Colon (tissue), 2 donors: ENCODE measurements around the gene TMEM145.
"Not testable (repeated sequence)": the region's sequence is repeated elsewhere in the genome, so short reads cannot be mapped to it uniquely, and the experiment has no call there.

ENCODE experiments used
- FAIRE-seq: peaks from 2 replicates; lab custom pipeline; 2012; peaks lifted over from hg19 to GRCh38; lab: Jason Lieb, UNC
- donor health status: control.
- donor health status: control.

TMEM145 gene

DNA sequence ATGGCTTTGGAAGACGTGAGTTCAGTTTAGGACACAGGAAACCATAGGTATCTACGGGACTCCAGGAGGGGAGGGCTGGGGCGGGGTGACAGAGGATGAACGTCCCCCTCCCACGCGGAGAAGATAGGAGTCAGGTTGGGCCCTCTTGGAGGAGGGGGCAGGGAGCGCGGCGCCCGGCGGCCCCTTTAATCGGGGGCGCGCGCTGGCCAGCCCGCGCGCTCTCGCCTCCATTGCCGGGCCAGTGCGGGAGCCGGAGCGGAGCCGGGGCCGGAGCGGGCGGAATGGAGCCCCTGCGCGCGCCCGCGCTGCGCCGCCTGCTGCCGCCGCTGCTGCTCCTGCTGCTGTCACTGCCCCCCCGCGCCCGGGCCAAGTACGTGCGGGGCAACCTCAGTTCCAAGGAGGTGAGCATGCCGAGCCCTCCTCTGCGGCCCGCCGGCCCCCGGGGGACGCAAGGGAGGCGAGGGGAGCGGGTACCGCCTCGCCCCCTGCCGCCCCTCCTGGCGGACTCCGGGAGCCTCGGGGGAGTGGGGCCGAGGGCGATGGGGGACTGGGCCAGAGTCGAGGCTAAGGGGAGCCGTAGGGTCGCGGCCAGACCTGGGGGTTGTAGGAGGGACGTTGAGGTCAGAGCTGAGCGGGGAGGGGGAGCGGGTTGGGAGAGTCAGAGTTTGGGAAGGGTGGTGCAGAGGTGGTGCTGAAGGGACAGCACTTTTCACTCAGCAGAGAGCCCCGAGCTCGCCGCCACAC lies at the start of gene TMEM145:
TSS of gene TMEM145 (plus strand) at position 214 of the 744 bp plus-strand sequence. CDS start at position 282, 68 bp downstream.
- no peak for FAIRE-seq

GRCh38 chr19:42266105-42266504 lies 47.0 kb upstream of the TMEM145 start:
- FAIRE-seq, result not testable (repeated sequence)

GRCh38 chr19:42266928-42267603 lies 46.0 kb upstream of the TMEM145 start:
- not testable (repeated sequence) for FAIRE-seq

- no peak for FAIRE-seq
These were observed 45.4 kb upstream of the TMEM145 start for GRCh38 chr19:42267644-42268141.

- peak; percentile 60 for FAIRE-seq
These were observed 44.9 kb upstream of the TMEM145 start for GRCh38 chr19:42268142-42268703.

DNA sequence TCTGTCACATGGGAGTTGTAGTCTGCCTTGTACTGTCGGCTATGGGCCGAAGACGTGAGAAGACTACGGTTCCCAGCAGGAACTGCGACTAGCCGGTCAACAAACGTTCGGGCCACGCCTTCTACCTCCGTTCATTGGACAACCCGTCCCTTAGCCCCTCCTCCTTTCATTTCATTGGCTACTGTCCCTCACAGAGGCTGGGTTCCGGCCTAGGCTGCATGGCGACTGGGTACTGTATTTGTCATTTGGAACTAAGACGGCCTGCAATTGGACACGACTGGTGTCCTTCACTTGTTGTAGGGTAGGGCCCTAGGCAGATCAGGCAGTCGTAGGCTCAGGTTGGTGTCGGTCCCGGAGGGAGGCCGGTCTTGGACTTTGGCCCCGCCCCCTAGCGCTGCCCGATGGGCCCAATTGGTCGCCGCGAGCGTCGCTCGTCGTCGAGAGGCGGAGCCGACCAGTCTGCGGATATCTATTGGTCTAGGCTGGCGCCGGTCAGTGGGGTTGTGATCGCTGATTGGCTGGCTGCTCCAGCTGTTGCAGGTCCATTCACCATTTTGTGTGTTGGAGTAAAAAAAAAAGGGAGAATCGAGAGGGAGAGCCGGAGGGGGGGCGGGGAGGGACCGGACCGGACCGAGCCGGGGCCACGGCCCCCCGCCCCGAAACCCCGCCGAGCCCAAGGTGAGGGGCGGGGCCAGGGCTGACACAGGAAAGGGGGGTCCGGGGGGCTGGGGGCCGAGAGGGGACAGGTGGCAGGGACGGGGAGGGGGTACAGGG lies 44.2 kb upstream of the TMEM145 start, which contains the start of gene CIC:
TSS of gene CIC (plus strand) at position 549 of the 774 bp plus-strand sequence. CDS start 2,532 bp downstream, outside the sequence.
- FAIRE-seq, result peak; percentile 94

DNA sequence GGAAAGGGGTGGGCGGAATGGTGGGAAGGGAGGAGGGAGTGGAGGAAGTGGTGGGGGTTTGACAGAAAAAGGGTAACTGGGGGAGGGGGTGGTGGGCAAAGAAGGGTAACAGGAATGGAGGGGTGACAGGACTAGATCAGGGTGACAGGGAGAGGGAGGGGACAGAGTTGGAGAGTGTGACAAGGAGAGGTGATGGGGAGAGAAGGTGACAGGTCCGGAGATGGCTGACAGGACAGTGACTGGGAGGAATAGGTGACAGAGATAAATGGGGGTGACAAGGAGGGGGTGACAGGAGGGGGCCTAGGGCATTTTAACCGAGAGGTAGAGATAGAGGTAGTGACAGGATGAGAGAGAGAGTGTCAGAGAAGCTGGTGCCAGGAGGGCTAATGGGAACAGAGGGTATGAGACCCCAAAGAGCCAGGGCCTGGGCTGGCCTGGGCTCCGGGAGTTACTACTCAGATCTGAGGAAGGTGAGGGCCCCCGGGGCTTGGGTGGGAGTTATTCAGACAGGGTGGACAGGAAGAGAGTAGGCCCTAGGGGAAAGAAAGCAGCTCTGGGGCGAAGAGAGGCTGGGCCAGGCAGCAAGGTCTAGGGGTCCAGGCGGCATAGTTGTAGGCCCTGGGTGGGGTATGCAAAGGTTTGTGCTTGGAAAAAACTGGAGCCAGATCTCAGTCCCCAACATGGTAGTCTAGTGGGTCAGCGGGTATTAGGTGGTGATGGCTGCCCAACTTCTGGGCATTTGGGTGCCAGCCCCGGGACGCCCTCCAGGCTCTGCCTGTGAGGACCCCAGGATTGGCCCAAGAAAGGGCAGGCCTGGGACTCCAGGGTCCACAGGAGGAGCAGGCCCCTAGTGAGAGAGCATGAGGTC lies 43.4 kb upstream of the TMEM145 start:
- no peak for FAIRE-seq

DNA sequence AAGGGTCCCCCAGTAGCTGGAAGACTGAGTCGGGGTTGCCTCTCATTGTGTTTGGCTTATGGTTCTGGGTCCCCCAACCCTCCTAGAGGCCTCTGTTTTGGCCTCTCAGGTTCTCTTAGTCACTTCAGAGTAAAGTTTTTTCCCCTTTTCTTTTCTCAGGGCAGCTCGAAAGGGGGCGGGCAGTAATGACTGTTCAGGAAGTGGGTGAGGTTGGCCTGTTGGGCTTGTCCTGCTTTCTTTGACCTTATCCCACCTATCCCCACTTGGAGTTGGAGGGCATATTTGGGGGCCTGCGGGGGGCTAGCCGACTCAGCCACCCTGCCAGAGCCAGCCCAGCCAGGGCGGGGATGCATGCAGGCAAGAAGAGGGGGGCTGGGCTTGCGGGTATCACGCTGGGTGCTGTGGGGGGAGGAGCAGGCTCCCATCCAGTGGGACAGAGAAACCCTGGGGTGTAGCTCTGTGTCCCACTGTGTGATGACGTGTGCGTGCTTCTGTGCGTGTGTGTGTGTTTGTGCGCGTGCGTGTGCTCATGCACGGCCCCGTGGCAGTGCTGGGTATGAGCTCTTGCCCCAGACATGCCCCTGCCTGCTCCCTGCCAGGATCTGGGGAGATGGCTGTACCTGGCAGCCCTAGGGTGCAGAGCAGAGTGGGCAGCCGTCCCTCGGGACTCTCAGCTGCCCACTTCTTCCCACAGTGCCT lies 42.6 kb upstream of the TMEM145 start:
- no peak for FAIRE-seq

- no peak for FAIRE-seq
These were observed 42.1 kb upstream of the TMEM145 start for GRCh38 chr19:42271045-42271419.

DNA sequence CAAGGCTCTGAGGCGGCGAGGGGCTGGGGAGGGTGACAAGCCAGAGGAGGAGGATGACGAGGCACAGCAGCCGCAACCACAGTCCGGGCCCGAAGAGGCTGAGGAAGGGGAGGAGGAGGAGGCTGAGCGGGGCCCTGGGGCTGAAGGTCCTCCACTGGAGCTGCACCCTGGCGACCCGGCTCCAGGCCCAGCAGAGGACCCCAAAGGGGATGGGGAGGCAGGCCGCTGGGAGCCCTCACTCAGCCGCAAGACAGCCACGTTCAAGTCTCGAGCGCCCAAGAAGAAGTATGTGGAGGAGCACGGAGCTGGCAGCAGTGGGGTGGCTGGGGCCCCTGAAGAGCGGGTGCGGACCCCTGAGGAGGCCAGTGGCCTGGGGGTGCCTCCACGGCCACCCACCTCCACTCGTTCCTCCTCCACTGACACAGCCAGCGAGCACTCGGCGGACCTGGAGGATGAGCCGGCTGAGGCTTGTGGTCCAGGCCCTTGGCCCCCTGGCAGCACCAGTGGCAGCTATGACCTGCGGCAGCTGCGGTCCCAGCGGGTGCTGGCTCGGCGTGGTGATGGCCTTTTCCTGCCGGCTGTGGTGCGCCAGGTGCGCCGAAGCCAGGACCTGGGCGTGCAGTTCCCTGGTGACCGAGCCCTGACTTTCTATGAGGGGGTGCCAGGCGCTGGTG lies 41.1 kb upstream of the TMEM145 start:
- FAIRE-seq, result no peak

- no peak for FAIRE-seq
These were observed 40.6 kb upstream of the TMEM145 start for GRCh38 chr19:42272535-42272897.

- FAIRE-seq, result no peak
These were observed 40.1 kb upstream of the TMEM145 start for GRCh38 chr19:42272989-42273406.

DNA sequence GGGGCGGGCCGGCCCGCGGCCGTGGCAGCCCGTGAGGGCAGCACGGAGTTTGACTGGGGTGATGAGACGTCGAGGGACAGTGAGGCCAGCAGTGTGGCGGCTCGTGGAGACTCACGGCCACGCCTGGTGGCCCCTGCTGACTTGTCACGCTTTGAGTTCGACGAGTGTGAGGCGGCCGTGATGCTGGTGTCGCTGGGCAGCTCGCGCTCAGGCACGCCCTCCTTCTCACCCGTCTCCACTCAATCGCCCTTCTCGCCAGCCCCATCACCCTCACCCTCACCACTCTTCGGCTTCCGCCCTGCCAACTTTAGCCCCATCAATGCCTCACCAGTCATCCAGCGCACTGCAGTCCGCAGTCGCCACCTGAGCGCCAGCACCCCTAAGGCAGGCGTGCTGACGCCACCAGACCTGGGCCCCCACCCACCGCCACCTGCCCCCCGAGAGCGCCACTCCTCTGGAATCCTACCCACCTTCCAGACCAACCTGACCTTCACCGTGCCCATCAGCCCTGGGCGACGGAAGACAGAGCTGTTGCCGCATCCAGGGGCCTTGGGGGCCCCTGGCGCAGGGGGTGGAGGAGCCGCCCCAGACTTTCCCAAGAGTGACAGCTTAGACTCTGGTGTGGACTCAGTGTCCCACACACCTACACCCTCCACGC lies 39.6 kb upstream of the TMEM145 start:
- FAIRE-seq, result no peak

- FAIRE-seq, result no peak
These were observed 38.9 kb upstream of the TMEM145 start for GRCh38 chr19:42274065-42274682.

- no peak for FAIRE-seq
These were observed 38.0 kb upstream of the TMEM145 start for GRCh38 chr19:42275103-42275502.

DNA sequence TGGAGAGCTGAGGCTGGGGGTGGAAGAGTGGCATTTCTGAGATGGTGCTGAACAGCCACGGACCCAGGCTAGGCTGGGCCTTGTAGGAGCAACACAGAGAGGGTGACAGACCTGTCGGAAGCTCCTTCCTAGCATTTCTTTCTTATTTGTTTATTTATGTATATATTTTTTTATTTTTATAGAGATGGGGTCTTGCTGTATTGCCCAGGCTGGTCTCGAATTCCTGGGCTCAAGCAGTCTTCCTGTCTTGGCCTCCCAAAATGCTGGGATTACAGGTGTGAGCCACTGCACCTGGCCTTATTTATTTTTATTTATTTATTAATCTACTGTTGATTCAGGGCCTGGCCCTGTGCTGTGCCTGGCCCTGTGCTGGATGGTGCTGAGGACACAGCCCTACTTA lies 37.6 kb upstream of the TMEM145 start:
- no peak for FAIRE-seq

GRCh38 chr19:42276284-42276683 lies 36.8 kb upstream of the TMEM145 start:
- FAIRE-seq, result no peak

DNA sequence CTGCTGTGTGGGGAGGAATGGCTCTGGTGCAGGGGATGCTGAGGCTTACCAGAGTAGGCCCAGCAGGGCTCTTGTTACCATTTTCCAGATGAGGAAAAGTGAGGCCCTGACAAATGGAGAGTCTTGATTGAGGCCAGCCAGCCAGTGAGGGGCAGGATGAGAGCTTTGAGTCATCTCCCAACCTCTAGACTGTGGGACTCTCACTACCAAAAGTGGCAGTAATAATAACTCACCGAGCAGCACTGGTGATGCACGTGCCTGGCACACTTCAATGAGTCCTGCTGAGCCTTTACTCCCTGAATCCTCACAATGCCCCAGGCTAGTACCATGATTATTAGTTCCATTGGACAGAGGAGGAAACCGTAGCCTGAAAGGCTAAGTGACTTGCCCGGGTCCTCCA lies 36.3 kb upstream of the TMEM145 start:
- no peak for FAIRE-seq

- FAIRE-seq, result no peak
These were observed 35.2 kb upstream of the TMEM145 start for GRCh38 chr19:42277821-42278451.
